HG03108 (cell line): ENCODE data around the gene GNAO1.
"Not testable (repeated sequence)": the region's sequence is repeated elsewhere in the genome, so short reads cannot be mapped to it uniquely, and the experiment has no call there.

Experiments used
- ATAC-seq: cut with Tn5 transposase; IDR thresholded peaks from one replicate; pipeline ENCODE4 v1.9.1; 2021; ENCODE audit warnings: moderate library complexity; ENCODE audit not compliant: unreplicated experiment

GNAO1 gene

GRCh38 chr16:56357241-56357764 lies 166.0 kb downstream of the GNAO1 start:
- ATAC-seq: no peak

GRCh38 chr16:56357765-56358322 lies 166.6 kb downstream of the GNAO1 start:
- no peak for ATAC-seq

DNA sequence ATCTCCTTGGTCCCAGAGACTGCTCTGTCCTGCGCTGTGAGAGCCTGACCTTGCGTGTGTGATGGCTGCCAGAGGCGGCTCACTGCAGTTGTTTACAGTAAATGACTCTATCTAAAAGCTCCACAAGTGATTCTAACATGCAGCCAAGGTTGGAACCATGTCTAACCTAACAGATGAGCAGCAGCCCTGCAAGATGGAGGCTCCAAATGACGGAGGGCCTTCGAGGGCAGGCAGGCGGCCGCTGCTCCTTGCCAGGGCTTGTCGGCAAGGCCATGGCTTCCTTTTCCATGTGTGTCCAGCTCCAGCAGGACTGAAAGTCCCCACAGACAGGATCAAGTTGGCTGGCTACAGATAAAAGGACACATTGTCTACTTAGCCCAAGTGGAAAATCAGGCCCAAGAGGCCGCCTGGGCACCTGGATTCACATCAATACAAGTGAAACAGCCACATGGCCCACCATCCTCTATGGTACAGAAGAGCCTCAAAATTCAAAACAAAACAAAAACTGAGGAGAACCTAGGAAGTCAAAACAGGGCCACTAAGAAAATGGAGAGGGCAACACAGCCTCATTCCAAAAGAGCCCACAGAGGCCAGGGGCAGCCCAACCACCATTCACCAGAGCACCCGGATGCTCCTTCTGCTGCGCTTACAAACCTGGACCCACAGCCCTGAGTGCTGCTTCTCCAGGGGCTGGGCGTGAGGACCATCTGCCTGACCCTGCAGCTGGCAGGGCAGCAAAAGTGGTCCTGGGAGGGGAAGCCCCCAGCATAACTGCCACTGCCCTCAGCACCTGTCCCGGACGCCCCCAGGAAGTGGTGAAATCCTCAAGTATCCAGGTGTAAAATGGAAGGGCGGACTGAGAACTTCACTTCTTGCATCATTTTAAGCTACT lies 169.1 kb downstream of the GNAO1 start:
- ATAC-seq: no peak

GRCh38 chr16:56362057-56362655 lies 170.9 kb downstream of the GNAO1 start:
- no peak for ATAC-seq

- ATAC-seq: no peak
Measured at GRCh38 chr16:56362706-56363105, 171.4 kb downstream of the GNAO1 start.

- no peak for ATAC-seq
Measured at GRCh38 chr16:56363181-56363716, 172.0 kb downstream of the GNAO1 start.

DNA sequence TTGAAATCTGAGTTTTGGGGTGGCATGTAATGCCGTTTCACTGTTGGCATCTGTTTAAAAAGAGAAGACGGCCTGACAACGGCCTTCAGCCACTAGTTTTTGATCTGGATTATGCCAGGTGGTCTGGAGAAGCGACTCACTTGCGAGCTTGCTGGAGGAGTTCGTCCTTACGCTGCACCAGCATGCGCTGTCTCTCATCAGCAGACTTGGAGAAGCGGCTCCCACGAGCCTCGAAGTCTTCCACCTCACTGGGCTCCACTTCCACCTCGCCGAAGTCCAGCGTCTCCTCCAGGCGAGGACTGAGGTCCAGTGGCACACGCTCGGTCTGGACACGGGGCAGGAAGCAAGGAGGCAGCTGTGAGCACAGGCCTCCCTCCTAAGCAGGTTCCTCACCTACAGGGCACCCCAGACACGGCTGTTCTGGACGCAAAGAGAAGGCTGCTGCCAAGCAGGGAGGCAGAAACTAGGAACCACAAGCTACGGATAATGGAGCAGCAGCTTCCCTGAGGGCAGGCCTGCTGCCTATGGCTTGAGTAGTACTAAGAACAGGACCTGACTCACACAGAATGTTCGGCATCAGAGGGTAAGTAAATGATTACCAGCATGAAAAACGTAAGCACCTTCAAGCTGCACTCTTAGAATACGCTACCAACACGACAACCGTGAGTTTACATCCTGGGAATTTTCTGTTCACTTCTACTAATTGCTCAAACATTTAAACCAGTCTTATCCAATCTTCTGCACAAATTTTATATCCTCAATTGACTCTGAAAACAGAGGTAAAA lies 172.7 kb downstream of the GNAO1 start:
- ATAC-seq: no peak

- ATAC-seq: no peak
Measured at GRCh38 chr16:56364865-56365264, 173.6 kb downstream of the GNAO1 start.

DNA sequence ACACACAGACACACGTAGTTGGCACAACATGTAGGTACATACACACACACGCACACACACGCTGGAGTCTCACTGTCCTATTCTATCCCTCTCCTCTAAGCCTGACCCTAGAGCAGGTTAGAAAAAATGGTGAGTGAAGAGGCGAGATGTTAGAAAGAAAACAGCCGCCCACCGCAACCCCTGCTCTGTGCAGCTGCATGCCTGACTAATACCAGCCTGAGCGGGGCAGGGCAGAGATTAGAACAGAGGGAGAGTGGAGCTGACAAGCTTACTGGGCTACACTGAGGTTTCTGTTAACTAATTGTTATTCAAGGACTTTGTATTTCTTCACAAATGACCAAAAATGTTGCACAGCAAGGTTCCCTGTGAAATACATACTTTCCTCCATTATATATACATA lies 174.3 kb downstream of the GNAO1 start:
- ATAC-seq: no peak

GRCh38 chr16:56366945-56367344 lies 175.7 kb downstream of the GNAO1 start:
- ATAC-seq: no peak

DNA sequence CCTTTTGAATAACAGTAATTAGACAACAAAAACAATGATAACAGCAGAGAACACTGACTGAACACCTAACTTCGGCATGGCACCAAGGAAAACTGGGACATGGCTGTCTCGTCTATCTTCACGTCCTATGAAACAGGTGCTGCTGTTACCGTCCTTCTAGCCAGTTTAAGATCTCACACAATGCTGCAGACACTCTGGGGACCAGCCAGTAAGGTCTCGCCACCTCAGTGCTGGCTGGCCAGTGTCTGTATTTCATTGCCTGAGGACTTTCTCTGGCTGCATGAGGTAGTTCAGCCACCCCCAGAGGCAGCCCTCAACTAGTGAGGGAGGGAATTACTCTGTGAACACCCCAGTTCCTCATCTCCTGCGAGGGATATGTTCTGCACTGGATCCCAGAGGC lies 176.5 kb downstream of the GNAO1 start:
- no peak for ATAC-seq

- no peak for ATAC-seq
Measured at GRCh38 chr16:56368545-56368944, 177.3 kb downstream of the GNAO1 start.

DNA sequence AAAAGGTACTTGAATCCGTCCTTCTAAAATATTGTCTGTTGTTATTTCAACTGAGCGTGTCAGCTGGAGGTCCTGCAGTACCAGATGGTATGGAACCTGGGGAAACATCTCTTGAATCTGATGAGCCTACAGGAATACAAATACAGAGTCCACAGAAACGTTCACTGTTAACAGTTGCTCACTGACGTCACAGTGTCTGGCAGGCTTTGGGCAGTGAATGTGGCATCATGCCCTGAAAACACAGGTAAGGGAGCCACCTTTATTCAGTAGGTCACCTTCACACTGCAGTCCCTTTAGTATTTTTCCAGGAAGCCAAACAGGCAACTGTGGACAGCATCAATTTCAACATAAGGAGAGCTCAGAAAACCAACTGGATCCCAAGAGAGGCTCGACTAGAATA lies 177.9 kb downstream of the GNAO1 start:
- ATAC-seq: no peak

GRCh38 chr16:56370185-56370874 lies 179.0 kb downstream of the GNAO1 start:
- no peak for ATAC-seq

DNA sequence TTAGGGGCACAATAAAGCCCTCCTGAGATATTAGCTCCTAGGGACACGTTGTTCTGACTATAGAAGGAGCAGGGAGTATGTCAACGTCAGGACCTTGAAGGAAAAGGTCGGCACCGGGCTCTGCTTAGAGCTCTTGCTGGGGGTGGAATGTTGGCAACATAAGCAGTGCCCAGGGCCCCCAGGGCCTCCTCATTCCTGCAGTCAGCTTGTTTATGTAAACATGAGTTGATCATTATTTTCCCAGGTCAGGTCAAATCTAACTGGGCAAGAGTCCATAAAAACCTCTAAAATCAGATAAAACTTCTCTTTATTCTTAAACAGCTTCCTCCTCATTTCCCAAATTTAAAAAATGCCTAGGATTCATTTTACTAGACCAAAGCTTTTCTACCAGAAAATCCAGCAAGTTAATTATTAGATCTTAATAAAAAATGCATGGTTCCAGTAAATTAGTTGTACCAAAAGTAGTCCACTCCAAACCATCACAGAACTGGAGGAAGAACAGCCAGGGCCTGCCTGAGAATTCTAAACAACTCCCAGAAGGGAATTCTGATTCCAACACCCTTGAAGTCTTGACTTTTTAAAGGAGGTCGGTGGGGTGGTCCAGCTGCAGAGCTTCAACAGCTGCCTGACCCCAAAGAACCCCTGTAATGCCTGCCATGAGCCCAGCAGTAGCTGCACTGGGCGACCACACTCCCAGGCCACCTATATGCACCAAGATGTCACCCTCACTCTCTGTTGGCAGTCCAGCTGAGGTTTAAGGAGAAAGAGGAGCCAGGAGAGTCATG lies 179.8 kb downstream of the GNAO1 start:
- no peak for ATAC-seq

GRCh38 chr16:56371660-56371937 lies 180.3 kb downstream of the GNAO1 start:
- no peak for ATAC-seq

DNA sequence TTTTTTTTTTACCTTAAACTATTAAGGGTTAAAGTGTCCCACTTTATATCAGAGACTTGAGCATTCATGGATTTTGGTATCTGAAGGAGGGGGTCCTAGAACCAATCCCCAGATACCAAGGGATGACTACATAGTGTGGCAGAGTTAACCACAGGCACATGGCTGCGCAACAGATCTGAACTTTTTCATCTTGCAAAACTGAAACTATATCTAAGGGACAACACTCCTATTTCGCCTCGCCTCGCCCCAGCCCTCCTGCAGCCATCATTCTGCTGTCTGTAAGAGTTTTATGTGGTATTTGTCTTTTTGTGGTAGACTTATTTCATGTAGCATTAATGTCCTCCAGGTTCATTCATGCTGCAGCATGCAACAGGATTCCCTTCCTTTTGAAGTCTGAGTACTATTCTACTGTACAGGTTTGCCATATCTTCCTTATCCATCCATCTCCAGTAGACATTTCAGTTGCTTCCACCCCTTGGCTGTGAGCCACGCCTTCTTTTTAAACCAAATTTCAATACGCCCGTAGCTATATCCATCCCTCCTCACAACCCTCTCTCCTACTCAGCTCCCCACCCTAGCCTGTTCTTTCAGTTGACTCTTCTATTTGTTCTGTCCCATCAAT lies 180.8 kb downstream of the GNAO1 start:
- ATAC-seq: no peak

DNA sequence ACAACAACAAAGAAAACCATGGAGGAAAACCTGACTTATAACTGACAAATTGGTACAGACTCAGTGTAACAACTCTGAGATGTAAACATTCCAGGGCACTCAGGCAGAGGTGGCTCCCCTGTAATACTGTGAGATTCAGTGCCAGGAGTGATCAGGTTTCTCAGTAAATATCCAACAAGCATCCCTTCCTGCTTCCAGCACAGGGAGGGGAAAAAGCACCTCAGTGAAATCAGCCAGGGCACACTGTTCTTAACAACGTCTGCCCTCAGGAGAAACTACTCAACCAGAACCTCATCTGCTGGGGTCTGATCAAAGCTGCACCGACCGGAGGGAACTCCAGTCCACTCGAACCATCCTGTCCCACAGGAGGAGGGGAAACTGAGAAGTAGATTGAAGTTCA lies 181.7 kb downstream of the GNAO1 start:
- ATAC-seq: no peak

DNA sequence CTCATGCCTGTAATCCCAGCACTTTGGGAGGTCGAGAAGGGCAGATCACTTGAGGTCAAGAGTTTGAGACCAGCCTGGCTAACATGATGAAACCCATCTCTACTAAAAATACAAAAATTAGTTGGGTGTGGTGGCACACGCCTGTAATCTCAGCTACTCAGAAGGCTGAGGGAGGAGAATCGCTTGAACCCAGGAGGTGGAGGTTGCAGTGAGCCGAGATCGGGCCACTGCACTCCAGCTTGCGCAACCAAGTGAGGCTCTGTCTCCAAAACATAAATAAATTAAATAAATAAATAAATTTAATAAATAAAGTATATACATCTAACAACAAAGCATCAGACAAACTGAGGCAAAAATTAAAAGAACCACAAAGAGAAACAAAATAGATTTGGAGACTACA lies 184.5 kb downstream of the GNAO1 start:
- ATAC-seq: not testable (repeated sequence)
